ENCODE measurements around the gene BDH2. TPM values are rescaled to one million over a fixed set of nuclear protein-coding genes. Genes with fewer than 3 reads are reported as not detected.

BDH2 gene
- total RNA-seq, 6 experiments from 2014 or later = 33.9 to 39.4 (median 36.9) TPM

- no peak for DNase-seq
- H3K4me3 Mint-ChIP-seq = no peak overlapping the region
- peaks cover 56% of the 10 kb centered on the region for H3K36me3 Mint-ChIP-seq (ENCODE audit: low read depth)
- H3K27ac Mint-ChIP-seq = no peak overlapping the region
- TF ChIP-seq CTCF (IDR thresholded peaks at IDR 0.05) = no peak
- no peaks in the 10 kb centered on the region for H3K4me1 Mint-ChIP-seq (ENCODE audit: low read depth)
- peaks cover 18% of the 10 kb centered on the region for H3K9me3 Mint-ChIP-seq
- H3K27me3 Mint-ChIP-seq (ENCODE audit: insufficient read depth) = no peaks in the 10 kb centered on the region
These were observed 26.5 kb upstream of the BDH2 start for GRCh38 chr4:103126126-103126525.

GRCh38 chr4:103123114-103123513 lies 23.5 kb upstream of the BDH2 start:
- DNase-seq = no peak
- peaks cover 13% of the 10 kb centered on the region for H3K4me1 Mint-ChIP-seq (ENCODE audit: low read depth)
- no peak for TF ChIP-seq CTCF (IDR thresholded peaks at IDR 0.05)
- no peak overlapping the region for H3K4me3 Mint-ChIP-seq
- H3K36me3 Mint-ChIP-seq (ENCODE audit: low read depth) = peaks cover 28% of the 10 kb centered on the region
- H3K27me3 Mint-ChIP-seq (ENCODE audit: insufficient read depth) = no peaks in the 10 kb centered on the region
- no peak overlapping the region for H3K27ac Mint-ChIP-seq
- H3K9me3 Mint-ChIP-seq = peaks cover 8% of the 10 kb centered on the region

GRCh38 chr4:103118166-103118565 lies 18.5 kb upstream of the BDH2 start:
- H3K27ac Mint-ChIP-seq = no peak overlapping the region
- H3K9me3 Mint-ChIP-seq = no peaks in the 10 kb centered on the region
- no peak for DNase-seq
- peaks cover 16% of the 10 kb centered on the region for H3K4me1 Mint-ChIP-seq (ENCODE audit: low read depth)
- no peaks in the 10 kb centered on the region; the same call in 1 of the 2 replicates for H3K27me3 Mint-ChIP-seq (ENCODE audit: insufficient read depth)
- H3K36me3 Mint-ChIP-seq (ENCODE audit: low read depth) = peaks cover 5% of the 10 kb centered on the region; the same call in 1 of the 2 replicates
- TF ChIP-seq CTCF (IDR thresholded peaks at IDR 0.05) = no peak
- no peak overlapping the region for H3K4me3 Mint-ChIP-seq

- TF ChIP-seq CTCF (IDR thresholded peaks at IDR 0.05) = no peak
- H3K4me1 Mint-ChIP-seq (ENCODE audit: low read depth) = peaks cover 11% of the 10 kb centered on the region; the same call in 1 of the 2 replicates
- no peak for DNase-seq
- no peak overlapping the region for H3K27ac Mint-ChIP-seq
- H3K36me3 Mint-ChIP-seq (ENCODE audit: low read depth) = peaks cover 18% of the 10 kb centered on the region; the same call in 1 of the 2 replicates
- H3K9me3 Mint-ChIP-seq = no peaks in the 10 kb centered on the region
- H3K27me3 Mint-ChIP-seq (ENCODE audit: insufficient read depth) = no peaks in the 10 kb centered on the region; the same call in 1 of the 2 replicates
- no peak overlapping the region for H3K4me3 Mint-ChIP-seq
These were observed 12.0 kb upstream of the BDH2 start for GRCh38 chr4:103111598-103111997.

- H3K36me3 Mint-ChIP-seq (ENCODE audit: low read depth) = peaks cover 18% of the 10 kb centered on the region; the same call in 1 of the 2 replicates
- TF ChIP-seq CTCF (IDR thresholded peaks at IDR 0.05) = no peak
- no peaks in the 10 kb centered on the region for H3K9me3 Mint-ChIP-seq
- no peak overlapping the region for H3K27ac Mint-ChIP-seq
- H3K4me3 Mint-ChIP-seq = no peak overlapping the region
- DNase-seq = no peak
- H3K4me1 Mint-ChIP-seq (ENCODE audit: low read depth) = peaks cover 27% of the 10 kb centered on the region
- H3K27me3 Mint-ChIP-seq (ENCODE audit: insufficient read depth) = no peaks in the 10 kb centered on the region
These were observed 8.9 kb upstream of the BDH2 start for GRCh38 chr4:103108542-103108941.

Measured in HFFc6 (cell line).